Activated CD4-positive, alpha-beta T cell treated with anti-CD3 and anti-CD28 coated beads, Interleukin-2, amount 50 U/mL, for 24 hours (primary cell): ENCODE measurements around the gene ZNF740.
"Not testable (repeated sequence)": the region's sequence is repeated elsewhere in the genome, so short reads cannot be mapped to it uniquely, and the experiment has no call there.

ENCODE experiments used
- DNase-seq, 2 donors: peaks; one replicate each; pipeline ENCODE4 v3.0.0-alpha.2; 2020; ENCODE audit warnings: low read depth in 1 of 2, low spot score in 1 of 2

The ZNF740 gene, protein sequence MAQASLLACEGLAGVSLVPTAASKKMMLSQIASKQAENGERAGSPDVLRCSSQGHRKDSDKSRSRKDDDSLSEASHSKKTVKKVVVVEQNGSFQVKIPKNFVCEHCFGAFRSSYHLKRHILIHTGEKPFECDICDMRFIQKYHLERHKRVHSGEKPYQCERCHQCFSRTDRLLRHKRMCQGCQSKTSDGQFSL

DNA sequence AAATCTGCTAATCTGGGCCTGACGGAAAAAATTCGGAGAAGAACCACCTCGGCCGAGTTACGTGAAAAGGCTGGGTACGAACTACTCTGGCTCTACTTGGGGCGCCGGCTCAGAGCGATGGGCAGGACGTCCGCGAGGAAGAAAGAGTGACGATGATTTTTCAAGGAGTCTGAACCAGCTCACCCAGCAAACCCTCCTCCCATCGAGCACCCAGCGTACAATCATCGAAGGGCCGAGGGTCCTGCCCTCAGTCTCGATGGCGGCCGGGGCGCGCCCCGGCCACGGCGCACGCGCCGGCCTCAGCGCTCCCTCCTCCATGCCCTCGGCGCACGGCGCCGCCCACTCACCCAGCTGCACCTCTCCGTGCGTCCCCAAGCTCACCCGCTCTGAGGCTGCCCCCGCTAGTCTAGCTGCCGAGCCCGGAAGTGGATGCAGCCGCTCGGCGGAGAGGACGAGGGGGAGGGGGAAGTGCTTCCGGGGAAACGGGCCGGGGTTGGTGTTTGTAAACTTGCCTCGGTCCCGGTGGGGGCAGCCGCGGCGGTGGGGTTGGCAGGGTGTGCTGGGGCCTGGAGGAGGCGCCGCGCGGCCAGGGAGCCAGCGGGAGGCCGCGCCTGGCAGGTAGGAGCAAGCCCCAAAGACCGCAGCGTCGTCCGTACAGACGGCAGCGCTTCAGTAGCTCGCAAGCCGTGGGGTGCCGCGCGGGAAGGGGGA lies at the start of gene ZNF740, which contains the start of gene CSAD:
TSS of gene ZNF740 (plus strand) at position 503 of the 711 bp plus-strand sequence. CDS start 1,262 bp downstream, outside the sequence.
TSS of gene CSAD (minus strand) at position 706 of the 711 bp plus-strand sequence. CDS start 7,455 bp downstream, outside the sequence.
- peak; percentile 93 to 97 for DNase-seq

DNA sequence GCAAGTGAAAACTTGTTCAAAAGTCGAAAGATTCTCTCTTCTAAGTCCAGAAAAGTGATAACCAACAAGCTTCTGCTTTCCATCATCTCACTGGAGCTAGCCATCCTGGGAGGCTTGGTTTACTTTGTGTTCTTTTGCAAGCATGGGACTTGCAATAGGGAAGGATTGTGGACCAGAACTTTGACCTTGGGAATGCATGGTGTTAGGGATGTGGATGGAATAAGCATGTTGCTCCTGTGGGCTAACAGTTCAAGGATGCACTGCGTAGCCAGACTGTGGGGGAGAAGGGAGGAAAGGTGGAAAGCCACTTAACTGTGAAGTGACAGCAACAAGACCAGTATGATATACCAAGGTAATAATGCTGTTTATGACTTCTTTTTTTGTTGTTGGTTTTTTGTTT lies 48.7 kb upstream of the ZNF740 start:
- no peak for DNase-seq

DNA sequence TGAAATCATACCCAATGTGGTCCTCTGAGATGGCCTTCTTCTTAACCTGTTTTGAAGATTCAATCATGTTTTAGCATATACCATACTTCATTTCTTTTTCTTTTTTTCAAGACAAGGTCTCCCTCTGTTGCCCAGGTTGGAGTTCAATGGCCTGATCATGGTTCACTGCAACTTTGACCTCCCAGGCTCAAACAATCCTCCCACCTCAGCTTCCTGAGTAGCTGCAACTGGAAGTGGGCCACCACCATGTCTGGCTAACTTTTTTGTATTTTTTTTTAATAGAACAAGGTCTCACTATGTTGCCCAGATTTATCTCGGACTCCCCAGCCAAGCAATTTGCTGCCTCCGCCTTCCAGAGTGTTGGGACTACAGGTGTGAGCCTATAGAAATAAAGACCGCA lies 46.8 kb upstream of the ZNF740 start:
- DNase-seq, result no peak

DNA sequence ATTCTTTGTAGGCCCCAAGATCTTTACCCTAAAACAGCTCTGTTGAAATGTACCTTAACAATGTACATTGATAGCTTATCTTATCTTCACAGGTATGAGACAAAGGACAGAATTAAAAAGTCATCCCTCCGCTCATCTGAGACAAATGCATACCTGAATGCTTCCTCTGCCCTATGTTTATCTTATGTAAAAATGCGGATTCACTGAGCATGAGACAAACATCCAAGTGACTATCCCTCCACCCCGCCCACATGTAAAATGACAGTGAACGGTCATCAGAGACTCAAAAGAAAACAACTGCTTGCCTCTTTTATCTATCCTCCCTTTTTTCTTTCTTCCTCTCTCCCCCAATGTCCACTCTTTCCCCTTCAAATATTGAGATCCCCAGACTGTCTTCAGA lies 37.2 kb upstream of the ZNF740 start:
- DNase-seq, result no peak

DNA sequence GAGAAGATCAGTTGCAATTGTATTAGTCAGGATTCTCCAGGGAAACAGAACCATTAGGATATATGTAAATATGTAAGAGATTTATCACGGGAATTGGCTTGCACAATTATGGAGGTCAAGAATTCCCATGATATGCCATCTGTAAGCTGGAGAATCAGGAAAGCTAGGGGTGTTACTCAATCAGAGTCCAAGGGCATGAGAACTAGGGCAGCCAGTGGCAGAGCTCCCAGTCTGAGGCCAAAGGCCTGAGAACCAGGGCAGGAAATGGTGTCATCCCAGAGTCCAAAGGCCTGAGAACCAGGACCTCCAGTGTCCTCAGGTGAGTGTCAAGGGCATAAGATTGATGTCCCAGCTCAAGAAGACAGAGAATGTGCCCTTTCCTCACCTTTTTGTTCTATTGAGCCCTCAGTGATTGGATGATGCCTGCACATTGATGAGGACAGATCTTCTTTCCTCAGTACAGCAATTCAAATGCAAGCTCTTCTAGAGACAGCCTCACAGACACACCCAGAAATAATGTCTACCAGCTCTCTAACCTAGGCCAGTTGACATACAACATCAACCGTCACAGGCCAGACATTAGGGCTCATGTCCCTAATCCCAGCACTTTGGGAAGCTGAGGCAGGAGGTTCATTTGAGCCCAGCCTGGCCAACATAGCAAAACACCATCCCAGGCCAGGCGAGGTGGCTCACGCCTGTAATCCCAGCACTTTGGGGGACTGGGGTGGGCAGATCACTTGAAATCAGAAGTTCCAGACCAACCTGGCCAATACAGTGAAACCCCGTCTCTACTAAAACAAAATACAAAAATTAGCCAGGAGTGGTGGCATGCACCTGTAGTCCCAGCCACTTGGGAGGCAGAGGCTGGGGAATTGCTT lies 34.9 kb upstream of the ZNF740 start:
- no peak for DNase-seq

DNA sequence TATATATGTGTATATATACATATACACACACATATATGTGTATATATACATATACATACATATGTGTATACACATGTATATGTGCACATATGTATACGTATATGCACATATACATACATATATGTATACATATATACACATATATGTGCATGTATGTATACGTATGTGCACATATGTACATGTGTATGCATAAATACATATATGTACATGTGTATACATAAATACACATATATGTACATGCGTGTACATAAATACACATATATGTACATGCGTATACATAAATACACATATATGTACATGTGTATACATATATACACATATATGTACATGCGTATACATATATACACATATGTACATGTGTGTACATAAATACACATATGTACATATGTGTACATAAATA lies 33.3 kb upstream of the ZNF740 start:
- no peak for DNase-seq

DNA sequence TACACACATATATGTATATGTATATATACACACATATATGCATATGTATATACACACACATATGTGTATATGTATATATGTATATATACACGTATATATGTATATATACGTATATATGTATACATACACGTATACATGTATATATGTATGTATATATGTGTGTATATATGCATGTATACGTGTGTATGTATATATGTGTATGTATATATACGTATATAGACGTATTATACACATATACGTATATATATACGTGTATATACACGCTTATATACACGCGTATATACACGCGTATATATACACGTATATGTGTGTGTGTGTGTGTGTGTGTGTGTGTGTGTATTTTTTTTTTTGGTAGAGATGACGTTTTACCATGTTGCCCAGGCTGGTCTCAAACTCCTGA lies 32.9 kb upstream of the ZNF740 start:
- DNase-seq, result no peak

DNA sequence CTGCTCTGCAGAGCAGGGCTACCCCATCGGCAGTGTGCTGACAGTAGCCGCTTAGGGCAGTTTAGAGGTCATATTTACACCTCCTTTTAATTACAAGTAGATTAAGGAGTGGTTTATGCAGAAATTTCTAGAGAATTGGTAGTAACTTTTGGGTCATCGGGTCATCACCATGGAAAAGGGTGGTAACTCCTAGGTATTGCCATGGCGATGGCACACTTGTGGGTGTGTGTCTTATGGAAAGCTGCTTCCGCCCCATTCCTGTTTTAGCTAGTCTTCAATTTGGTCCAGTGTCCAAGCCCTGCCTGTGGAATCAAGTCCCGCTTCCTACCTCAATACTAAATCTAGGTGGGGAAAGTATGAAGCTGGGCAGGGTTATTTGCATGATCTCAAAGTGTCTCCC lies 29.5 kb upstream of the ZNF740 start:
- DNase-seq, result no peak

DNA sequence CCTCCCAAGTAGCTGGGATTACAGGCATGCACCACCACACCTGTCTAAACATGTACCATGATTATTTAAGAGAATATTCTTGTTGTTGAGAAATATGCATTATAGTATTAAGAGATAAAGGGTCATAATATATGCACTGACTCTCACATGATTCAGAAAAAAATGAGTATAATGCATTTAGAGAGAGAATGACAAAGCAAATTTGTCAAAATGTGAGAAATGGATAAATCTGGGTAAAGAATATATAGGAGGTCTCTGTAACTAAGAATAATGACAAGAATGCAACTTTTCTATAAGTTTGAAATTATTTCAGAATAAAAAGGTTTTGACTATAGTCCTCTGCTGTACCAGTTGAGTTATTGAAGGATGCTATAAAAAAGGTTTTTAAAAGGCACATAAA lies 28.1 kb upstream of the ZNF740 start:
- no peak for DNase-seq

DNA sequence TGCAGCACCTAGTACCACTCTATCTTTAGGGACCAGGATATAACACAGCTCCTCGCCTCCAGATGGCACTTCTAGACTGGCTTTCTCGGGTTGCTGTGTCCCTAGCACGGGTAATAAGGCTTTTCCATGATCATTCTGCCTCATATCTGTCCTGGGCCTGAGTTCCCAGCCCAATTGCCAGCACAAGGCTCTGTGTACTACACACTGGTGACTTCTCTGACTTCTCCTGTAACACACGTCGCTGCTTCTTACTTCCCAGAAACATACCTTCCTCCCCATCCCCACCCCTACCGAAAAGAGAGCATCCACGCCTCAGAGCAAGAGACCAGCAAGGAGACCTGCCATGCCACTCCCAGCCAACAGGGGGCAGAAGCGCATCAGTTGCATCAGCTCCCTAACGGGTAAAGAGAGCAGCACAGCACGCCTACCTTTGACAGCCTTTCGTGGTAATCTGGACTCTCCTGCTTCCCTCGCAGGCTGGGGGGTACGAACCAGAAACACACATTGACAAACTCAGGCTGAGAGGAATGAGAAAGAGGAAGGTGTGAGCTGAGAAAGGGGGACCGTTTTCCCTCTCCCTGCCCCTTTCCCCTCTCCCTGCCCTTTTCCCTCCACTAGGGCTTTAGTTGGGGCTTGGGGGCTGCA lies 21.2 kb upstream of the ZNF740 start:
- DNase-seq, result peak; percentile 86 to 87

DNA sequence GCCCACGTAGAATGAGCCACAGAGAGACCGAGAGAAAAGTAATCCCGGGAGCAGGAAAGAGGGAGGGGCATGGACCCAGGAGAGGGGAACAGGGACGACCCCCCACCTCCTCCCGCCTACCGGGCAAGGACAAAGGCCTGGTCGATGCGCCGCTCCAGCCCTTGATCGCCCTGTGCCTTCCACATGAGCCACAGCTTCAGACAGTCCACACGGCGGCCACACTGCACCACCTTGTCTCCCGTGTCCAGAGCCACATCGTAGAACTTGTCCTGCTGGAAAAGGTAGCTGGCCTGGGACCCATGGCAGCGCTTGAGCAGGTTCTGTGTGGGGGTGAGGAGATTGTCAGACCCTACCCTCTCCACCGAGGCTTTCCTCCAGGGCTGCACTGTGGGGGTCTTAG lies 20.5 kb upstream of the ZNF740 start:
- no peak for DNase-seq

DNA sequence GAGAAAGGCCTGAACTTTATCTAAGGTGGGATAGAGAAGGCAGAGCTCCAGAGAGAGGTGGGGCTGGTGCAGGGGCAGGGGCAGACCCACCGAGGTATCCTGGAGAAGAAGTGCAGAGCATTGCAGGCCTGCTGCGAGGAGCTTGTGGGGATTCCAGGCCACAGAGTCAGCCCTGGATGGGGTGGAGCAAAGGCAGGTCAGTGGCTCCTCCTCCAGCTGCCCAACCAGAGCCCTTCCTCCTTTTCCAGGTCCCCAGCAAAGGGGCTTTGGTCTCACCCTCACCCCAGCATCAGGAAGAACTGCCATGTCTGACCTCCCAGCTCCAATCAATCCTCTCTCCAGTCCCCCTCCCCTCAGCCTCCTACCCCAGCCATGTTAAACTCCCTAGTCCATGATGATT lies 19.8 kb upstream of the ZNF740 start:
- DNase-seq, result no peak

DNA sequence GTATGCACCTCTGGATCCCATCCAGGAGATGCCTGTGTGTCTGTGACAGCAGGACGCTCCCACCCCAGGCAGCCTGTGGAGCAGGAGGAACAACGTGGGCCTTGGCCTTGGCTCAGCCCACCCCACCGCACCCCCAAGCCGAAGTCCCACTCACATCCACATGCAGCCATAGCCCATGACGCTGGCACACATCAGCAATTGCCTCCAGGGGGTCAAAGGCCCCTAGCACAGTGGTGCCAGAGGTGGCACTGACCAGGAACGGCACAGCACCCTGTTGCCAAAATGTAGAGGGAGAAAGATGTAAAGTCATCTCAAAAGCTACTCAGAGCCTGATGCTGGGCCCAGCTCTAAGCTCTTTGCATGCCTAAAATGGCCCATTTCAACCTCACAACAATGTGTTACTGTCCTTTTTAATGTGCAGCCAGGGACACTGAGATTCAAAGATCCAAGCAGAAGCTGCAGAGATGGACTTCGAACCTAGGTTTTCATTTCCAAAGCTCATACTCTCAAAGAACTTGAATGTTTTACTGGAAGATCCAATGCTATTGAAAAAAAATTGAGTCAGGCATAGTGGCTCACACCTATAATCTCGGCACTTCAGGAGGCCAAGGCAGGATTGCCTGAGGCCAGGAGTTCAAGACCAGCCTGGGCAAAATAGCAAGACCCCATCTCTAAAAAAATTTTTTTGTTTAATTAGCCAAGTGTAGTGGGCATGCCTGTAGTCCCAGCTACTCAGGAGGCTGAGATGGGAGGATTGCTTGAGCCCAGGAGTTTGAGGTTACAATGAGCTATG lies 19.2 kb upstream of the ZNF740 start:
- no peak for DNase-seq

DNA sequence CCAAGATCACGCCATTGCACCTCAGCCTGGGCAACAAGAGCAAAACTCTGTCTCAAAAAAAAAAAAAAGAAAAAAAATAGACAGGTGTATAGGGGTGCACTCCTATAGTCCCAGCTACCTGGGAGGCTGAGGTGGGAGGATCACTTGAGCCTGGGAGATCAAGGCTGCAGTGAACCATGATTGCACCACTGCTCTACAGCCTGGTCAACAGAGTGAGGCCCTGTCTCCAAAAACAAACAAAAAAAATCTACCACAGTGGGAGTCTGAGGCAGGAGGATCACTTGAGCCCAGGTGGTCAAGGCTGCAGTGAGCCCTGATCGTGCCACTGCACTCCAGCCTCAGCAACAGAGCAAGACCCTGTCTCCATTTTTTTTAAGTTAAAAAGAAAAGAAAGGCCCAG lies 17.5 kb upstream of the ZNF740 start:
- DNase-seq, result not testable (repeated sequence)

DNA sequence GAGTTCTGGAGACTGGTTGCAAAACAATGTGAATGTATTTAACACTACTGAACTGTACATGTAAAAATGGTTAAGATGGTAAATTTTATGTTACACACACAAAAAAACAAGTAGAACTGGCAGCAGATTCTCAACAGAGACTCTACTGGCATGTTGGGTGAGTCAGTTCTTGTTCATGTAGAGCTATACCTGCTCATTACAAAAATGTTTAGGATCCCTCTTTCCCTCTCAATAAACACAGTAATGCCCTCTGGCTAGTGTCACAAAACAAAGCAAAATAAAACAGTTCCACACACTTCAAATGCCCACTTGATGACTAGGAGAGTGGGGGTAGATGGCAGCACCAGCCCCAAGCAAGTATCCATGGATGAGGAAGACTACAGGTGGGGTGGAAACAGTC lies 13.7 kb upstream of the ZNF740 start:
- DNase-seq, result no peak

DNA sequence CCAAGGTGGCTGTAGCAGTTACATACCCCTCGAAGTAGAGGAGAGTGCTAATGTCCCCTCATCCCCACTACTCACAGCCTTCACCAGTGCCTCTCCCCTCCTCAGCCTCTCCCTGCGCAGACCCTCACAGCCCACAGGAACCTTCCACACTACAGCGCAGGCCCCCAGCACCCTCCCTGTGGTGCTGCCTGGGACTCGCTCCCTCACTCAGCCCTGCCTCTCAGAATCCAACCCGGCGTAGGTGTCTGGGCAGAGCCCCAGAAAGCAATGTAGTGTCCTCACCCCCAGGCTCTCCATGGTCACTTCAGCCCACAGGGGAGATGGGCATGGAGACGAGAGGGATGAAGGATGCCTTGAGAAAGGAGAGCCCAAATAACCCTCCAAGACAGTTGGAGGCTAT lies 10.9 kb upstream of the ZNF740 start:
- no peak for DNase-seq

DNA sequence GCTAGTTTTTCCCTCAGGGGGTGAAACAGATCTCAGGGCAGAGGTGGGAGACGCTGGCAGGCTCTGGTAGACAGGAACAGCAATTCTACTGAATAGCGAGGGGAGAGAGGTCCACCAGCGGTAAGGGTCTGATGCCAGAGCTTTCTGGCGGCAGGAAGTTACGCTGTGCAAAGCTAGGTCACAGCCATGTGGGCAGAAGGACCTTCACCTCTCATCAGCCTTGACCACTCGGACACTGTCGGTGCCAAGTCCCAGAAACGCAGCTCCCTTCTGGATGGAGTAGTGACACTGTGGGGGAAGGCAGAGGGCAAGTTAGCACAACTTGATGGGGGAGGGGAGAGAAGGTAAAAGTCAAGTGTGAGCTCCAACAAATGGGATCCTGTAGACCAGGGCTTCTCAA lies 10.3 kb upstream of the ZNF740 start:
- no peak for DNase-seq

DNA sequence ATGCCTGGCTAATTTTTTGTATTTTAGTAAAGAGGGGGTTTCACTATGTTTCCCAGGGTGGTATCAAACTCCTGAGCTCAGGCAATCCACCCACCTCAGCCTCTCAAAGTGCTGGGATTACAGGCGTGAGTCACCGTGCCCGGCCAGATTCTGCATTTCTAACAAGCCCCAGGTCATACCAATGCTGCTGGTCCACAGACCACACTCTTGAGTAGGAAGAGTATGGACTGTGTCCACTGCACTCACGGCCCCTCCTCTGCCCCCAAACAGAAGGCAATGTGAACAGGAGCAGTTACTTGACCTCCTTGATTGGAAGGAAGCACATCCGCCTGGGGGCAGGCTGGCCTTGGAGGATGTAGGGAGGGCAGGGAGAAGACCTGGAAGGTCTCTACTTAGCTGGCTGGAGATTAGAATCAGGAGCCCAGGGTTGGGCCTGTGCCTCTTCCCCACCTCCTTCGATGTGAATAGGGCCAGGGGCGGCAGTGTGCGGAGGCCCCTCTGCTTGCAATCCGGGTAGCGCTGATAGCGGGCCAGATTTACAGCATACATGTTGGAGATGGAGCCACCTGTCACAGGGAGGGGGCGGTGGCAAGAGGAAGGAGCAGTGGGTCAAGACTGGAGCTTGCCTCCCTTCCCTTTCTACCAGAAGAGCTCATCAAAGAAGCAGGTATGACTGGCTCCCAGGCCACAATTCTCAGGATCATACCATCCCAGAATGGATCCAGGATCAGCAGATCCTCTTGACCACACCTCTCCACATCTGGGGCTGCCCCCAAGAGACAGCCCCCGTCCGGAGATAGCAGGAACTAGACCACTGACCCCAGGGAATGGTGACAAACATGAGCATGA lies 9.4 kb upstream of the ZNF740 start:
- DNase-seq, result no peak

DNA sequence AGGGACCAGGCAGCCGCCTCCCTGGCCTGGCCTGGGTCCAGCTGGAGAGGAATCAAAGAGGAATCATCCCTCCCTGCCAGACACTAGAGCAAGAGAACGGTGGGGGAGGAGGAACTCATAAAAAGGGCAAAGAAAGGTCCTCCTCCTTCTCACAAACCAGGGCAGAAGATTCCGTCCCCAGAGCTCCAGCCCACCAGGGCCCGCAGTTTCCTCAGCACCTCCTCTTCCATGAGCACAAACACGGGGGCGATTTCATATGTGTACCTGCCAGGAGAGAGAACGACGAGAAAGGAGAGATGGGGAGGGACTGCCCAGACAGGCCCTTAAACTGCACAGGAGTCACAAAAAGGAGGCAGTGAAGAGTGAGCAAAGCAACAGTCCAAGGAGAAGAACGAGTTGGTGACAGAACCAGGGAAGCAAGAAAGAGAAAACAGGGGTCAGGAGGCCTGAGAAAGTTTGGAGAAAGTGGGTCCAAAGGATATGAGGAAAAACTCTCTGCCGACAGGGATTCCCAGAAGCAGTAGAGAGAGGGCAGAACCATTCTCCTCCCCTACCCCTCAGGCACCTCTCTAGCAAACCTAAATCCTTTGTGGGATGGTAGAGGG lies 8.7 kb upstream of the ZNF740 start:
- no peak for DNase-seq
